Liver (tissue), 9 donors: ENCODE data around the gene ATXN10. TPM values are rescaled to one million over a fixed set of nuclear protein-coding genes. Genes with fewer than 3 reads are reported as not detected.

Experiments used
- DNase-seq: peaks from one replicate; pipeline ENCODE4 v3.0.0-alpha.2; 2017; ENCODE audit warnings: low spot score
- H3K27ac ChIP-seq, 2 donors: one replicate each; pipeline ENCODE4 v1.7.0; 2013; ENCODE audit warnings: inconsistent platforms in 2 of 2, low read length in 2 of 2, control low read depth in 1 of 2, low read depth in 1 of 2, mild to moderate bottlenecking in 1 of 2
- H3K27me3 ChIP-seq, 4 donors: one replicate each; pipeline versions ENCODE4 v1.6.1 to v1.7.0; 2013; ENCODE audit warnings: low read length in 3 of 4, inconsistent platforms in 1 of 4, mild to moderate bottlenecking in 1 of 4, moderate library complexity in 1 of 4; ENCODE audit not compliant: control insufficient read depth in 4 of 4, insufficient read depth in 4 of 4
- H3K36me3 ChIP-seq, 4 donors: one replicate each; pipeline versions ENCODE4 v1.6.1 to v1.7.0; 2013; ENCODE audit warnings: low read length in 3 of 4, mild to moderate bottlenecking in 3 of 4, low read depth in 1 of 4, moderate library complexity in 1 of 4; ENCODE audit not compliant: control insufficient read depth in 4 of 4, insufficient read depth in 3 of 4
- H3K4me1 ChIP-seq, 4 donors: one replicate each; pipeline versions ENCODE4 v1.6.1 to v1.7.0; 2013; ENCODE audit warnings: low read length in 3 of 4, mild to moderate bottlenecking in 3 of 4, moderate library complexity in 1 of 4; ENCODE audit not compliant: control insufficient read depth in 4 of 4, insufficient read depth in 4 of 4
- H3K4me3 ChIP-seq, 3 donors: one replicate each; pipeline versions ENCODE4 v1.6.1 to v1.7.0; 2013; ENCODE audit warnings: low read length in 3 of 3, control low read depth in 1 of 3, low read depth in 1 of 3, mild to moderate bottlenecking in 1 of 3
- H3K9ac ChIP-seq, 2 donors: one replicate each; pipeline ENCODE4 v1.7.0; 2013; ENCODE audit warnings: low read length in 2 of 2, mild to moderate bottlenecking in 2 of 2, moderate library complexity in 2 of 2, control low read depth in 1 of 2, low read depth in 1 of 2
- H3K9me3 ChIP-seq, 4 donors: one replicate each; pipeline versions ENCODE4 v1.6.1 to v1.7.0; 2013; ENCODE audit warnings: low read length in 3 of 4; ENCODE audit not compliant: control insufficient read depth in 4 of 4
- EGR1 ChIP-seq, 2 donors: IDR thresholded peaks; 2 replicates each; pipeline ENCODE4 v1.6.1; 2016 to 2018; ENCODE audit warnings: antibody characterized with exemption in 2 of 2, low read depth in 2 of 2
- FOXA1 ChIP-seq: IDR thresholded peaks from 2 replicates; pipeline ENCODE4 v1.6.1; 2016; ENCODE audit warnings: antibody characterized with exemption
- FOXA2 ChIP-seq: IDR thresholded peaks from 2 replicates; pipeline ENCODE4 v1.6.1; 2016; ENCODE audit warnings: antibody characterized with exemption
- GABPA ChIP-seq, 2 donors: IDR thresholded peaks in 1 of 2; conservative IDR thresholded peaks in 1 of 2; 2 replicates each; pipeline ENCODE4 v1.6.1; 2016; ENCODE audit warnings: antibody characterized with exemption in 2 of 2, mild to moderate bottlenecking in 1 of 2, moderate library complexity in 1 of 2
- HNF4A ChIP-seq, 2 donors: conservative IDR thresholded peaks; 2 replicates each; pipeline ENCODE4 v1.6.1; 2016; ENCODE audit warnings: antibody characterized with exemption in 2 of 2, mild to moderate bottlenecking in 2 of 2
- HNF4G ChIP-seq: IDR thresholded peaks from 2 replicates; pipeline ENCODE4 v1.6.1; 2016; ENCODE audit warnings: antibody characterized with exemption
- JUND ChIP-seq, 2 donors: IDR thresholded peaks; 2 replicates each; pipeline ENCODE4 v1.6.1; 2016; ENCODE audit warnings: antibody characterized with exemption in 2 of 2
- NR2F2 ChIP-seq: IDR thresholded peaks from 2 replicates; pipeline ENCODE4 v1.6.1; 2016; ENCODE audit warnings: antibody characterized with exemption
- RAD21 ChIP-seq, 2 donors: IDR thresholded peaks; 2 replicates each; pipeline ENCODE4 v1.6.1; 2016; ENCODE audit warnings: antibody characterized with exemption in 2 of 2, mild to moderate bottlenecking in 2 of 2
- RXRA ChIP-seq, 2 donors: IDR thresholded peaks; 2 replicates each; pipeline ENCODE4 v1.6.1; 2017 to 2018; ENCODE audit warnings: antibody characterized with exemption in 2 of 2, mild to moderate bottlenecking in 1 of 2
- SP1 ChIP-seq: IDR thresholded peaks from 2 replicates; pipeline ENCODE4 v1.6.1; 2018; ENCODE audit warnings: antibody characterized with exemption, mild to moderate bottlenecking
- TAF1 ChIP-seq: conservative IDR thresholded peaks from 2 replicates; pipeline ENCODE4 v1.6.1; 2016; ENCODE audit warnings: antibody characterized with exemption, mild to moderate bottlenecking
- YY1 ChIP-seq: IDR thresholded peaks from 2 replicates; pipeline ENCODE4 v1.6.1; 2016; ENCODE audit warnings: antibody characterized with exemption, mild to moderate bottlenecking
- WGBS: extraction: QIAGEN DNeasy Blood & Tissue Kit; methylation state at CpG from one replicate; pipeline ENCODE4 v1.1.7; 2013; 5-methylcytosine and 5-hydroxymethylcytosine counted together
- polyA plus RNA-seq, 2 donors: library from polyadenylated mRNA; stranded (reverse) in 1 of 2; unstranded in 1 of 2; fragments of 200-250 nt in 1 of 2; fragments of >200 nt in 1 of 2; fragmentation: Nextera tagmentation in 1 of 2; extraction: Ambion mirVana in 1 of 2; gene quantifications; one replicate each; pipeline versions ENCODE4 v1.2.1 to v1.2.3, GENCODE V29; 2013 to 2015
- total RNA-seq, 2 donors: library from RNA; depleted of rRNA; stranded (reverse); fragments of >200 nt; gene quantifications; one replicate each; pipeline ENCODE4 v1.2.3, GENCODE V29; 2014
- TF ChIP-seq, protein P1 (sequence below): IDR thresholded peaks from 2 replicates; pipeline ENCODE4 v1.6.1; 2016; ENCODE audit warnings: antibody characterized with exemption
- TF ChIP-seq, protein P2 (sequence below): IDR thresholded peaks from 2 replicates; pipeline ENCODE4 v1.6.1; 2016; ENCODE audit warnings: antibody characterized with exemption, mild to moderate bottlenecking
- TF ChIP-seq, protein P3 (sequence below): IDR thresholded peaks from 2 replicates; pipeline ENCODE4 v1.6.1; 2016; ENCODE audit warnings: antibody characterized with exemption
- TF ChIP-seq, protein P4 (sequence below): fragments of 150-350 bp; IDR thresholded peaks from 2 replicates; pipeline ENCODE4 v1.5.1; 2017; ENCODE audit warnings: improper control_type of control experiment, low read depth, low read length; ENCODE audit not compliant: missing input control
- TF ChIP-seq, protein P5 (sequence below): IDR thresholded peaks from 2 replicates; pipeline ENCODE4 v1.6.1; 2016; ENCODE audit warnings: antibody characterized with exemption
- donor health status: healthy.
- donor health status: healthy.
- donor health status: healthy.
- donor health status: healthy.
- donor health status: healthy.

The ATXN10 gene
- total and polyA plus RNA-seq, 4 donors: 34.9 to 100 (median 69.7) TPM

DNA sequence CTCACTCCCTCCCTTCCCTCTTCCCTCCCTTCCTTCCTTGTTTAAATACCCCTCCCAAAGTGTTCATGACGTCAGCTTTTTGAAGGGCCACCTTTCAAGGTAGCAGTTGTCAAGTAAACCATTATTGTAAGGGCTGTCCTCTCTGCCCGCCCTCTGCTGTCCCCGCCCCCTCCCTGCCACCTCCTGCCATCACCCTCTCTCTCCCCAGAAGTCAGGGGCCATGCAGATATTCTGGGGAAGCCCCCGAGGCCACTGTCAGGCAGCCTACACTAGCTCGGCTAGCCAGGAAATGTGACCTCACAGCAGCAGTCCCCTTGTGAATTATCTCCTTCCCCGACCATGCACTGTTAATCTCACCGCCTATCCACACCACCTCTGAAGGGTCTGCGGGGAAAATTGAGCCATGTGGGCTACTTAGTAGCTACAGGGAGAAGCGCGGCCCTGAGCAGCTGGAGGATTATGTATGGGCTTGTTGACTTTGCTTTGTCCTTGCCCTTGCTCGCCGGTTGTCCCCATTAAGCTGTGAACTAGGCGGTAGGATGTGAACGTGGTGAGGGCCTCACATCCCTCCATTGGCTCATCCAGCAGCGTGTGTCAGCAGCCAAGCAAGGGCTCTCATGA lies 42.1 kb upstream of the ATXN10 start:
- no peaks in the 10 kb centered on the region for H3K36me3 ChIP-seq
- TF ChIP-seq TAF1: no peak
- TF ChIP-seq, protein P1, sequence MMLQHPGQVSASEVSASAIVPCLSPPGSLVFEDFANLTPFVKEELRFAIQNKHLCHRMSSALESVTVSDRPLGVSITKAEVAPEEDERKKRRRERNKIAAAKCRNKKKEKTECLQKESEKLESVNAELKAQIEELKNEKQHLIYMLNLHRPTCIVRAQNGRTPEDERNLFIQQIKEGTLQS: no peak
- no peak for TF ChIP-seq RAD21 (IDR thresholded peaks at IDR 0.05)
- TF ChIP-seq YY1: no peak
- TF ChIP-seq, protein P2, sequence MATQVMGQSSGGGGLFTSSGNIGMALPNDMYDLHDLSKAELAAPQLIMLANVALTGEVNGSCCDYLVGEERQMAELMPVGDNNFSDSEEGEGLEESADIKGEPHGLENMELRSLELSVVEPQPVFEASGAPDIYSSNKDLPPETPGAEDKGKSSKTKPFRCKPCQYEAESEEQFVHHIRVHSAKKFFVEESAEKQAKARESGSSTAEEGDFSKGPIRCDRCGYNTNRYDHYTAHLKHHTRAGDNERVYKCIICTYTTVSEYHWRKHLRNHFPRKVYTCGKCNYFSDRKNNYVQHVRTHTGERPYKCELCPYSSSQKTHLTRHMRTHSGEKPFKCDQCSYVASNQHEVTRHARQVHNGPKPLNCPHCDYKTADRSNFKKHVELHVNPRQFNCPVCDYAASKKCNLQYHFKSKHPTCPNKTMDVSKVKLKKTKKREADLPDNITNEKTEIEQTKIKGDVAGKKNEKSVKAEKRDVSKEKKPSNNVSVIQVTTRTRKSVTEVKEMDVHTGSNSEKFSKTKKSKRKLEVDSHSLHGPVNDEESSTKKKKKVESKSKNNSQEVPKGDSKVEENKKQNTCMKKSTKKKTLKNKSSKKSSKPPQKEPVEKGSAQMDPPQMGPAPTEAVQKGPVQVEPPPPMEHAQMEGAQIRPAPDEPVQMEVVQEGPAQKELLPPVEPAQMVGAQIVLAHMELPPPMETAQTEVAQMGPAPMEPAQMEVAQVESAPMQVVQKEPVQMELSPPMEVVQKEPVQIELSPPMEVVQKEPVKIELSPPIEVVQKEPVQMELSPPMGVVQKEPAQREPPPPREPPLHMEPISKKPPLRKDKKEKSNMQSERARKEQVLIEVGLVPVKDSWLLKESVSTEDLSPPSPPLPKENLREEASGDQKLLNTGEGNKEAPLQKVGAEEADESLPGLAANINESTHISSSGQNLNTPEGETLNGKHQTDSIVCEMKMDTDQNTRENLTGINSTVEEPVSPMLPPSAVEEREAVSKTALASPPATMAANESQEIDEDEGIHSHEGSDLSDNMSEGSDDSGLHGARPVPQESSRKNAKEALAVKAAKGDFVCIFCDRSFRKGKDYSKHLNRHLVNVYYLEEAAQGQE: no peak
- TF ChIP-seq, protein P3, sequence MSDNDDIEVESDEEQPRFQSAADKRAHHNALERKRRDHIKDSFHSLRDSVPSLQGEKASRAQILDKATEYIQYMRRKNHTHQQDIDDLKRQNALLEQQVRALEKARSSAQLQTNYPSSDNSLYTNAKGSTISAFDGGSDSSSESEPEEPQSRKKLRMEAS: no peak
- TF ChIP-seq SP1: no peak
- TF ChIP-seq GABPA (IDR thresholded peaks at IDR 0.05 in 1 of 2, conservative IDR thresholded peaks at IDR 0.05 in 1 of 2): no peak
- TF ChIP-seq EGR1 (IDR thresholded peaks at IDR 0.05; ENCODE audit: low read depth in 2 of 2): no peak
- no peak for TF ChIP-seq JUND (IDR thresholded peaks at IDR 0.05)
- TF ChIP-seq, protein P4, sequence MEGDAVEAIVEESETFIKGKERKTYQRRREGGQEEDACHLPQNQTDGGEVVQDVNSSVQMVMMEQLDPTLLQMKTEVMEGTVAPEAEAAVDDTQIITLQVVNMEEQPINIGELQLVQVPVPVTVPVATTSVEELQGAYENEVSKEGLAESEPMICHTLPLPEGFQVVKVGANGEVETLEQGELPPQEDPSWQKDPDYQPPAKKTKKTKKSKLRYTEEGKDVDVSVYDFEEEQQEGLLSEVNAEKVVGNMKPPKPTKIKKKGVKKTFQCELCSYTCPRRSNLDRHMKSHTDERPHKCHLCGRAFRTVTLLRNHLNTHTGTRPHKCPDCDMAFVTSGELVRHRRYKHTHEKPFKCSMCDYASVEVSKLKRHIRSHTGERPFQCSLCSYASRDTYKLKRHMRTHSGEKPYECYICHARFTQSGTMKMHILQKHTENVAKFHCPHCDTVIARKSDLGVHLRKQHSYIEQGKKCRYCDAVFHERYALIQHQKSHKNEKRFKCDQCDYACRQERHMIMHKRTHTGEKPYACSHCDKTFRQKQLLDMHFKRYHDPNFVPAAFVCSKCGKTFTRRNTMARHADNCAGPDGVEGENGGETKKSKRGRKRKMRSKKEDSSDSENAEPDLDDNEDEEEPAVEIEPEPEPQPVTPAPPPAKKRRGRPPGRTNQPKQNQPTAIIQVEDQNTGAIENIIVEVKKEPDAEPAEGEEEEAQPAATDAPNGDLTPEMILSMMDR: no peak
- no peak for TF ChIP-seq HNF4G
- TF ChIP-seq NR2F2: no peak
- no peak for TF ChIP-seq HNF4A (conservative IDR thresholded peaks at IDR 0.05)
- no peak for TF ChIP-seq FOXA1
- TF ChIP-seq, protein P5, sequence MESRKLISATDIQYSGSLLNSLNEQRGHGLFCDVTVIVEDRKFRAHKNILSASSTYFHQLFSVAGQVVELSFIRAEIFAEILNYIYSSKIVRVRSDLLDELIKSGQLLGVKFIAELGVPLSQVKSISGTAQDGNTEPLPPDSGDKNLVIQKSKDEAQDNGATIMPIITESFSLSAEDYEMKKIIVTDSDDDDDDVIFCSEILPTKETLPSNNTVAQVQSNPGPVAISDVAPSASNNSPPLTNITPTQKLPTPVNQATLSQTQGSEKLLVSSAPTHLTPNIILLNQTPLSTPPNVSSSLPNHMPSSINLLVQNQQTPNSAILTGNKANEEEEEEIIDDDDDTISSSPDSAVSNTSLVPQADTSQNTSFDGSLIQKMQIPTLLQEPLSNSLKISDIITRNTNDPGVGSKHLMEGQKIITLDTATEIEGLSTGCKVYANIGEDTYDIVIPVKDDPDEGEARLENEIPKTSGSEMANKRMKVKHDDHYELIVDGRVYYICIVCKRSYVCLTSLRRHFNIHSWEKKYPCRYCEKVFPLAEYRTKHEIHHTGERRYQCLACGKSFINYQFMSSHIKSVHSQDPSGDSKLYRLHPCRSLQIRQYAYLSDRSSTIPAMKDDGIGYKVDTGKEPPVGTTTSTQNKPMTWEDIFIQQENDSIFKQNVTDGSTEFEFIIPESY: no peak
- TF ChIP-seq FOXA2: no peak
- TF ChIP-seq RXRA (IDR thresholded peaks at IDR 0.05): no peak
- no peaks in the 10 kb centered on the region for H3K4me1 ChIP-seq
- 57% methylated on average over 15 of the region's 15 CpGs for WGBS
- peaks cover 0 to 7% (median 2%) of the 10 kb centered on the region in 4 donors for H3K27me3 ChIP-seq
- no peaks in the 10 kb centered on the region for H3K9me3 ChIP-seq
- no peak for DNase-seq
- no peak overlapping the region for H3K4me3 ChIP-seq
- no peak overlapping the region for H3K27ac ChIP-seq
- H3K9ac ChIP-seq: no peak overlapping the region
